SK-N-SH treated with all-trans-retinoic acid at 6 μM for 48 hours (cell line): ENCODE data around the gene PSME3.
"Not testable (repeated sequence)": the region's sequence is repeated elsewhere in the genome, so short reads cannot be mapped to it uniquely, and the experiment has no call there.

Experiments used
- ATAC-seq: fragments of 200-7000 bp; cut with Tn5 transposase; 3 replicates; pipeline ENCODE4 v1.9.1; 2020; ENCODE audit warnings: mild to moderate bottlenecking, moderate library complexity
- ARNTL ChIP-seq: fragments of 450-650 bp; formaldehyde crosslinking; IDR thresholded peaks from 2 replicates; pipeline ENCODE4 v1.5.0; 2020; ENCODE audit warnings: low read depth, mild to moderate bottlenecking, moderate library complexity, borderline replicate concordance
- BACH2 ChIP-seq: fragments of 250-450 bp; sonication (Bioruptor Pico); IDR thresholded peaks from 2 replicates; pipeline ENCODE4 v1.9.0; 2021; ENCODE audit warnings: mild to moderate bottlenecking, borderline replicate concordance
- CREB5 ChIP-seq: fragments of 250-450 bp; sonication (Bioruptor Pico); IDR thresholded peaks from 2 replicates; pipeline ENCODE4 v1.5.1; 2020; ENCODE audit warnings: low read depth, mild to moderate bottlenecking, moderate library complexity
- CSRNP3 ChIP-seq: fragments of 250-450 bp; sonication (Bioruptor Pico); IDR thresholded peaks from 2 replicates; pipeline ENCODE4 v1.5.1; 2021; ENCODE audit warnings: mild to moderate bottlenecking, moderate library complexity
- ESRRG ChIP-seq: fragments of 250-450 bp; sonication (Bioruptor Pico); IDR thresholded peaks from 2 replicates; pipeline ENCODE4 v1.6.1; 2021; ENCODE audit warnings: mild to moderate bottlenecking
- GLIS3 ChIP-seq: fragments of 250-450 bp; sonication (Bioruptor Pico); IDR thresholded peaks from 2 replicates; pipeline ENCODE4 v1.5.0; 2020; ENCODE audit warnings: mild to moderate bottlenecking, moderate library complexity
- ISL1 ChIP-seq: fragments of 250-450 bp; sonication (Bioruptor Pico); IDR thresholded peaks from 2 replicates; pipeline ENCODE4 v2.1.2; 2022; ENCODE audit warnings: mild to moderate bottlenecking, moderate library complexity
- OSR1 ChIP-seq: fragments of 250-450 bp; sonication (Bioruptor Pico); IDR thresholded peaks from 2 replicates; pipeline ENCODE4 v1.8.0; 2022; ENCODE audit warnings: moderate library complexity, mild to moderate bottlenecking, inconsistent platforms
- PPARA ChIP-seq: fragments of 250-450 bp; sonication (Bioruptor Pico); IDR thresholded peaks from 2 replicates; pipeline ENCODE4 v1.5.0; 2020; ENCODE audit warnings: mild to moderate bottlenecking, borderline replicate concordance
- RARB ChIP-seq: fragments of 250-450 bp; sonication (Bioruptor Pico); IDR thresholded peaks from 2 replicates; pipeline ENCODE4 v1.8.0; 2021; ENCODE audit warnings: mild to moderate bottlenecking, moderate library complexity
- SNAI2 ChIP-seq: fragments of 250-450 bp; sonication (Bioruptor Pico); IDR thresholded peaks from 2 replicates; pipeline ENCODE4 v1.5.0; 2020; ENCODE audit warnings: mild to moderate bottlenecking, moderate library complexity
- TOX ChIP-seq: fragments of 250-450 bp; sonication (Bioruptor Pico); IDR thresholded peaks from 2 replicates; pipeline ENCODE4 v1.8.0; 2021; ENCODE audit warnings: mild to moderate bottlenecking, moderate library complexity, borderline replicate concordance
- ZC3H10 ChIP-seq: fragments of 250-450 bp; sonication (Bioruptor Pico); IDR thresholded peaks from 2 replicates; pipeline ENCODE4 v1.5.1; 2021; ENCODE audit warnings: mild to moderate bottlenecking, moderate library complexity
- ZFP30 ChIP-seq: fragments of 450-650 bp; formaldehyde crosslinking; IDR thresholded peaks from 2 replicates; pipeline ENCODE4 v1.5.0; 2022; ENCODE audit warnings: mild to moderate bottlenecking, moderate library complexity
- ZNF565 ChIP-seq: fragments of 450-650 bp; formaldehyde crosslinking; conservative IDR thresholded peaks from 2 replicates; pipeline ENCODE4 v1.5.0; 2020; ENCODE audit warnings: low read depth, mild to moderate bottlenecking, moderate library complexity
- ZNF8 ChIP-seq: fragments of 450-650 bp; formaldehyde crosslinking; IDR thresholded peaks from 2 replicates; pipeline ENCODE4 v1.5.0; 2020; ENCODE audit warnings: mild to moderate bottlenecking, moderate library complexity
- TF ChIP-seq, protein P1 (sequence below): fragments of 250-450 bp; sonication (Bioruptor Pico); IDR thresholded peaks from 2 replicates; pipeline ENCODE4 v1.8.0; 2021; ENCODE audit warnings: low read depth, mild to moderate bottlenecking, moderate library complexity, borderline replicate concordance
- TF ChIP-seq, protein P2 (sequence below): fragments of 250-450 bp; sonication (Bioruptor Pico); IDR thresholded peaks from 2 replicates; pipeline ENCODE4 v1.5.0; 2020; ENCODE audit warnings: mild to moderate bottlenecking, moderate library complexity

The PSME3 gene

DNA sequence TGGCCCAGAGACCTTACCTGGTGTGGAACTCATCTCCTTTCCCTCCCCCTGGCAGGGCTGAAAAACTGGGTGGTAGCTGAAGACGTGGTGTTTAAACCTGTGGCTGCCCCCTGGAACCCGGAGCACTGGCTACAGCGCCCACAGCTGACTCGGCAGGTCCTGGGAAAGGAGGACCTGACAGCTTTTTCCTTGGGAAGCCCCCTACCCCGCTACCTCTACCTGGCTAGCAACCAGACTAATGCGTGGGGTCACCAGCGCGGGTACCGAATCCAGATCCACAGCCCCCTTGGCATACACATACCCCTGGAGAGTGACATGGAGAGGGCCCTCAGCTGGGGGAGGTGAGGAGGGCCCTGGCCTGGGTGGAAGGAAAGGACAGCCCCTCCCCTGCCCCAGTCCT lies 15.8 kb downstream of the PSME3 start (continued):
- TF ChIP-seq CREB5: no peak
- TF ChIP-seq OSR1 (CRISPR knock-in tag): no peak
- TF ChIP-seq CSRNP3: no peak
- TF ChIP-seq ISL1 (CRISPR knock-in tag): no peak

- TF ChIP-seq, protein P1, sequence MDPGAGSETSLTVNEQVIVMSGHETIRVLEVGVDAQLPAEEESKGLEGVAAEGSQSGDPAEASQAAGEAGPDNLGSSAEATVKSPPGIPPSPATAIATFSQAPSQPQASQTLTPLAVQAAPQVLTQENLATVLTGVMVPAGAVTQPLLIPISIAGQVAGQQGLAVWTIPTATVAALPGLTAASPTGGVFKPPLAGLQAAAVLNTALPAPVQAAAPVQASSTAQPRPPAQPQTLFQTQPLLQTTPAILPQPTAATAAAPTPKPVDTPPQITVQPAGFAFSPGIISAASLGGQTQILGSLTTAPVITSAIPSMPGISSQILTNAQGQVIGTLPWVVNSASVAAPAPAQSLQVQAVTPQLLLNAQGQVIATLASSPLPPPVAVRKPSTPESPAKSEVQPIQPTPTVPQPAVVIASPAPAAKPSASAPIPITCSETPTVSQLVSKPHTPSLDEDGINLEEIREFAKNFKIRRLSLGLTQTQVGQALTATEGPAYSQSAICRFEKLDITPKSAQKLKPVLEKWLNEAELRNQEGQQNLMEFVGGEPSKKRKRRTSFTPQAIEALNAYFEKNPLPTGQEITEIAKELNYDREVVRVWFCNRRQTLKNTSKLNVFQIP: no peak
- TF ChIP-seq, protein P2, sequence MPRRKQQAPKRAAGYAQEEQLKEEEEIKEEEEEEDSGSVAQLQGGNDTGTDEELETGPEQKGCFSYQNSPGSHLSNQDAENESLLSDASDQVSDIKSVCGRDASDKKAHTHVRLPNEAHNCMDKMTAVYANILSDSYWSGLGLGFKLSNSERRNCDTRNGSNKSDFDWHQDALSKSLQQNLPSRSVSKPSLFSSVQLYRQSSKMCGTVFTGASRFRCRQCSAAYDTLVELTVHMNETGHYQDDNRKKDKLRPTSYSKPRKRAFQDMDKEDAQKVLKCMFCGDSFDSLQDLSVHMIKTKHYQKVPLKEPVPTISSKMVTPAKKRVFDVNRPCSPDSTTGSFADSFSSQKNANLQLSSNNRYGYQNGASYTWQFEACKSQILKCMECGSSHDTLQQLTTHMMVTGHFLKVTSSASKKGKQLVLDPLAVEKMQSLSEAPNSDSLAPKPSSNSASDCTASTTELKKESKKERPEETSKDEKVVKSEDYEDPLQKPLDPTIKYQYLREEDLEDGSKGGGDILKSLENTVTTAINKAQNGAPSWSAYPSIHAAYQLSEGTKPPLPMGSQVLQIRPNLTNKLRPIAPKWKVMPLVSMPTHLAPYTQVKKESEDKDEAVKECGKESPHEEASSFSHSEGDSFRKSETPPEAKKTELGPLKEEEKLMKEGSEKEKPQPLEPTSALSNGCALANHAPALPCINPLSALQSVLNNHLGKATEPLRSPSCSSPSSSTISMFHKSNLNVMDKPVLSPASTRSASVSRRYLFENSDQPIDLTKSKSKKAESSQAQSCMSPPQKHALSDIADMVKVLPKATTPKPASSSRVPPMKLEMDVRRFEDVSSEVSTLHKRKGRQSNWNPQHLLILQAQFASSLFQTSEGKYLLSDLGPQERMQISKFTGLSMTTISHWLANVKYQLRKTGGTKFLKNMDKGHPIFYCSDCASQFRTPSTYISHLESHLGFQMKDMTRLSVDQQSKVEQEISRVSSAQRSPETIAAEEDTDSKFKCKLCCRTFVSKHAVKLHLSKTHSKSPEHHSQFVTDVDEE (CRISPR knock-in tag): no peak
- no peak for TF ChIP-seq GLIS3 (CRISPR knock-in tag)
- no peak for TF ChIP-seq PPARA (CRISPR knock-in tag)
- TF ChIP-seq ZFP30 (CRISPR knock-in tag): no peak
- no peak for TF ChIP-seq ZNF8 (CRISPR knock-in tag)
- no peak for TF ChIP-seq ARNTL (CRISPR knock-in tag)
- no peak for TF ChIP-seq BACH2 (CRISPR knock-in tag)
- no peak for TF ChIP-seq CSRNP3
- no peak for TF ChIP-seq CREB5
- no peak for TF ChIP-seq ZC3H10 (CRISPR knock-in tag)
- no peak for TF ChIP-seq ZNF565 (CRISPR knock-in tag)
- TF ChIP-seq RARB (CRISPR knock-in tag): no peak
- no peak for TF ChIP-seq ESRRG (CRISPR knock-in tag)
- TF ChIP-seq OSR1 (CRISPR knock-in tag): no peak
- TF ChIP-seq ISL1 (CRISPR knock-in tag): no peak
- no peak for TF ChIP-seq TOX (CRISPR knock-in tag)
- ATAC-seq: no peak
These were observed 16.4 kb downstream of the PSME3 start for GRCh38 chr17:42849451-42850181.

GRCh38 chr17:42850954-42851353 lies 17.8 kb downstream of the PSME3 start, which contains the start of gene AOC3:
AOC3 (plus strand) TSS chr17:42851199; CDS start chr17:42851344, 145 bp downstream.
- ATAC-seq: no peak
- TF ChIP-seq ARNTL (CRISPR knock-in tag): no peak
- no peak for TF ChIP-seq ZFP30 (CRISPR knock-in tag)
- no peak for TF ChIP-seq SNAI2
- TF ChIP-seq RARB (CRISPR knock-in tag): no peak
- TF ChIP-seq, all 23 proteins: peak for 0

DNA sequence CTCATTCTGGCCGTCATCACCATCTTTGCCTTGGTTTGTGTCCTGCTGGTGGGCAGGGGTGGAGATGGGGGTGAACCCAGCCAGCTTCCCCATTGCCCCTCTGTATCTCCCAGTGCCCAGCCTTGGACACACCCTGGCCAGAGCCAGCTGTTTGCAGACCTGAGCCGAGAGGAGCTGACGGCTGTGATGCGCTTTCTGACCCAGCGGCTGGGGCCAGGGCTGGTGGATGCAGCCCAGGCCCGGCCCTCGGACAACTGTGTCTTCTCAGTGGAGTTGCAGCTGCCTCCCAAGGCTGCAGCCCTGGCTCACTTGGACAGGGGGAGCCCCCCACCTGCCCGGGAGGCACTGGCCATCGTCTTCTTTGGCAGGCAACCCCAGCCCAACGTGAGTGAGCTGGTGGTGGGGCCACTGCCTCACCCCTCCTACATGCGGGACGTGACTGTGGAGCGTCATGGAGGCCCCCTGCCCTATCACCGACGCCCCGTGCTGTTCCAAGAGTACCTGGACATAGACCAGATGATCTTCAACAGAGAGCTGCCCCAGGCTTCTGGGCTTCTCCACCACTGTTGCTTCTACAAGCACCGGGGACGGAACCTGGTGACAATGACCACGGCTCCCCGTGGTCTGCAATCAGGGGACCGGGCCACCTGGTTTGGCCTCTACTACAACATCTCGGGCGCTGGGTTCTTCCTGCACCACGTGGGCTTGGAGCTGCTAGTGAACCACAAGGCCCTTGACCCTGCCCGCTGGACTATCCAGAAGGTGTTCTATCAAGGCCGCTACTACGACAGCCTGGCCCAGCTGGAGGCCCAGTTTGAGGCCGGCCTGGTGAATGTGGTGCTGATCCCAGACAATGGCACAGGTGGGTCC lies 18.4 kb downstream of the PSME3 start:
- ATAC-seq: not testable (repeated sequence)
